ENCODE data around the gene SLC9A2.

The SLC9A2 gene

DNA sequence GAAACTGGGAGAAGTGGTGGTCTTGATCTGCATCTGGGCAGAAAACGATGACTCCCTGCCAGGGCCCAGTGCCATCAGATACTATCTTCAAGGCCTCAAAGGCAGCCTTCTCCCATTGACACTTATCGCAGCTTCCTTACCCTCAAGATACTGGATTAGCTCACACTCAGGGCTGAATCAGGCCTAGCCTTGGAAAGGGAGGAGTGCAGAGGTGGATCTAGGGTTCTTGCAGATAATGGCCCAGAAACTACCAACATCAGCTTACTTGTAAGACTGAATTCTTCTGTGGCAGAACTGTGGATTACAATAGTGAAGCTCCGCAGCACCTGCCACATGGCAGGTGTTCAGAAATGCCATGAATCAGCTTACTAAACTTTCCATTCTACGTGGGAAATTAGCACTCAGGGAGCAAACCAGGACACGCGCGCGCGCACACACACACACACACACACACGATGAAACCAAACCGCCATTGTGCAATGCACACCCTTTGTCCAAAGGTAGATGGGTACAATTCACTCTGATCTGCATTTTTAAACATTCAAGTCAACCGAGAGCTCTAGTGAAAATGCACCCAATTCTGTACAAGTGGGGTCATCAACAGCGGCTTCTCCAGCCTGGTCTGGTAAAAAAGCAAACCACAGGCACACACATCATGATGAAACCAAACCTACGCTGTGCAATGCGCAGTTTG lies 116.2 kb downstream of the SLC9A2 start:
- no peak for DNase-seq (ENCODE audit: low spot score)

DNA sequence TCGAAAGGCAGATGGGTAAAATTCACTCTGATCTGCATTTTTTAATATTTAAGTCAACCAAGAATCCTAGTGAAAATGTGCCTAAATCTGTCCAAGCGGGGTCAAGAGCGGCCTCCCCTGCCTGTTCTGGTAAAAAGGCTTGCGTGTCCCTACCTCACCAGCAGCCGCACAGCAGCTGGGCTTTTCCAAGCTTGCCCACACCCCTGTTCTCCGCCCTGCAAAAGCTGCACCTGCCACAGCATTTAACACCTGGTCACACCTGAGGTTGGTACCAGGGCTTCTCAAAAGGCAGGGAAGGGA lies 116.7 kb downstream of the SLC9A2 start:
- DNase-seq (ENCODE audit: low spot score): no peak

DNA sequence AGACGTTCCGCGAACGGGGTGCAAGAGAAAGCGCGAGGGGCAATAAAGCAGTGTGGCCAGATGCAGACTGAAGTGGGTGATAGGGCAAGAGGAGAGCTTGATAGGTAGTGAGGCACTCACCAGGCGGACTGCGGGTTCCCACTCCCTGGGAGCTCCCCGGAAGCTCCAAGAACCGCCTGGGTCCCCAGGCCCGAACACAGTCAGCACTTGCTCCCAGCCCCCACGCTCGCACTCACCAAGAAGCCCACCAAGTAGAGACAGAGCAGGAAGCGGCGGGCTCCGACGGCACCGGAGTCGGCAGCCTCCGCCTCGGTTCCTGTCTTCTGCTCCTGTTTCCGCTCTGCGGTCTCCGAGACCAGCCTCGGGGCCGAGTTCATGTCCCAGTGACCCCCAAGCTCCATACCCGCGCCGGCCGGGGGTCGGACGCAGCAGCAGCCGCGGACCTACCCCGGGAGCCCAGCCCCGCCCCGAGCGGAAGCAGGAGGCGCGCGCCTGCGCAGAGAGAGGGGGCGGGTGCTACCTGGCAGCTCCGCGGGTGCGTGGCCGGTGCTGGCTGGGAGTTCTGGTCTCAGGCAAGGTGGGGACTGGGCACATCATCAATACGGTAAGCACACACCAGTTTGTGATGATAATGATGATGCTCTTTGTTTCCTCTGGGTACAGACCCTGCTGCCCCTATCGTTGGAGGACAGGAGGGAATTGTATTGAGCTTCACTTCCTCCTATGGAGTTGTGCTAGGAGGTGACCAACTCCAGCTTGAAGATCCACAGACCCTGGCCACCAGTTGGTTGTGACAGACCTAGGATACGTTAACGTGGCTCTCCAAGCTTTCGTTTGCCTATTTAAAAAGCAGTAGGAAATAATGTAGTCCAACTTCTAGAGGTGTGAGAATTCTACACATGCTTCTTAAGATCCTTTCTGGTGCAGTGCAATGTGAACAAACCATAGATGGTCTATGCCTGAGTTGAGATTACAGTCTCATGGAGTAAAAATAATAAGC lies 117.4 kb downstream of the SLC9A2 start:
- peak; percentile 92 for DNase-seq (ENCODE audit: low spot score)

DNA sequence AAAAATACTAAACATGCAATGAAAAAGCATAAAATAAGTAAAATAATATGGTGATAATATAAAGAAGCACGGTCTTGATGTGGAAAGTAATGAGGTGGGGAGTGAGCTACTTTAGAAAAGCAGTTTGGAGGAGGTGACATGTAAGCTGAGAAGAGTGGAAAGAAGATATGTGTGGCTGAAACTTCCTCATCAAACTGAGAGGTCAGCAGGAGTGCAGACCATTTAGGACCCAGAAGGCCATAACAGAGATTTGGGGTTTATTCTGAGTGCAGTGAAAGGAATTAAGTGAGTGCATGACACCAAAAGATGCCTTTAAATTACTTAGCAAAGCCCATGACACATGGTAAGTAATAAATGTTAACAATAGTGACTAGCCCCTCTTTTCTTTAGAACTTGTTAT lies 118.1 kb downstream of the SLC9A2 start:
- no peak for DNase-seq (ENCODE audit: low spot score)

DNA sequence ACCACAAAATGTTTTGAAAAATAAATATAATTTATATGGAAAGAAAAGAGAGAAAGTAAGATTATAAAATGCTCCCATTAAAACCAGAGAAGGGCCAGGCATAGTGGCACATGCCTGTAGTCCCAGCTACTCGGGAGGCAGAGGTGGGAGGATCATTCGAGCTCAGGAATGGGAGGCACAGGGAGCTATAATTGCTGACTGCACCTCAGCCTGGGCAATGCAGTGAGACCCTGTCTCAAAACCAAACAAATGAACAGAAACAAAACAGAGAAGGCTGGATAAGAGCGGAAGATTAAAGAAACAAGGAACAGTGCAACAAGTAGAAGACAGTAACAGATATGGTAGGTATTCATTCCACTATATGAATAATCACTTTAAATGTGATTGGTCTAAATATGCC lies 123.9 kb downstream of the SLC9A2 start:
- DNase-seq (ENCODE audit: low spot score): no peak

DNA sequence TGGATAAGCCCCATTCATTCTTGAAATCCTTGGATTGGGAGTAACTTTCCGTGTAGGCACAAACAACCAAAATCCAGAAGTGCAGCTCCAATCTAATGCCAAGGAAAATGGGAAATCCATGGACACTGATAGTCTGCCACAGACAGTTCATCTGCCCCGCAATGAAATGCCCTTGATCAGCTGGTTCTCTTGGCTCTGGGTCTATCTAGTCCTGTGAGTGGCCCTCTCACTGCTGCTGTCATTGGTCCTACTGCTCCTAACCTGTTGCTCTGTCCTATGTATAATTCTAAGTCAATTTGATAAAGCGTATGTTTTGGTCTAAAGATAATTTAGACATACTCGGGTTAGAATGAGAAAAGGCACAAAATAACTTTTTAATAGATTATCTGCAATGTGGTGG lies 128.8 kb downstream of the SLC9A2 start:
- DNase-seq (ENCODE audit: low spot score): no peak

DNA sequence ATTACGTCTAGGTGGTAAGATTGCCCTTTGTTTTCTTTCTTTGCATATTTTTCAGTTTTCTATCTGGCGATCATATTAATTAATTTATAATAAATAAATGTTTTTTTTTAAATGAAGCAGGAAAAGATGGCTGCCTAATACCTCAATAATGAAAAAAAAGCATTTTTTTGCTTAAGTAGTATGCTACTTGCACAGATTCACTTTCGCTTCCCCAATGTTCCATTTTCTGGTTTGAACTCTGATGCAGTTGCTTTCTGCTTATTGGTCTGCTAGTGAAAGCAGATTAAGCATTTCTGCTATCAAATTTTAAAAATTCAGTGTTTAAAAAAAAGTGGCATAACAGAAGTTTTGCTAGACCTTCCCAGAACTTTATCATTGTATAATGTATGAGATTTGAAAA lies 130.6 kb downstream of the SLC9A2 start:
- DNase-seq (ENCODE audit: low spot score): peak; percentile 24

DNA sequence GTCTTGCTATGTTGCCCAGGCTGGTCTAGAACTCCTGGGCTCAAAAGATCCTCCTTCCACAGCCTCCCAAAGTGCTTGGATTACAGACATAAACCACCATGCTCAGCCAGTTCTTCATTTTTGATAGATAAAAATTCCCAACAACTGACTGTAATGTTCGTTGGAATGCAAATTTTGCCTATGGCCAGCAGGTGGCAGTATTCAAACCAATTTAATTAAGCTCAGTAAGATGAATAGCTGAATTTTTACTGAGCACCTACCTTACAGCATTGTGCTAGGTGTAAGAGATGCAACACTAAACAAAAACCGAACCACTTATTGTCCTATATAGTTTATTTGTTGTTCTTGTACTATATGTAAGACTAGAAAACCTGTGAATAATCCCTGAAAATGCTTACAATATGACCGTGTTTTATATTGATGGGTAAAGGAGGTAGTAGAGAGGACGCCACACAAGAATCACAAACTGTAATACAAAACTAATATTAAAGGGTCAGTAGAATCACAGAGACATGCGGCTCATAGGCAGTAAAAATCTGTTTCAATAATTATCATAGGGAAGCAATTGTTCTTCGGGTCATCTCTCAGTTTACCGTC lies 134.3 kb downstream of the SLC9A2 start:
- peak; percentile 29 for DNase-seq (ENCODE audit: low spot score)

DNA sequence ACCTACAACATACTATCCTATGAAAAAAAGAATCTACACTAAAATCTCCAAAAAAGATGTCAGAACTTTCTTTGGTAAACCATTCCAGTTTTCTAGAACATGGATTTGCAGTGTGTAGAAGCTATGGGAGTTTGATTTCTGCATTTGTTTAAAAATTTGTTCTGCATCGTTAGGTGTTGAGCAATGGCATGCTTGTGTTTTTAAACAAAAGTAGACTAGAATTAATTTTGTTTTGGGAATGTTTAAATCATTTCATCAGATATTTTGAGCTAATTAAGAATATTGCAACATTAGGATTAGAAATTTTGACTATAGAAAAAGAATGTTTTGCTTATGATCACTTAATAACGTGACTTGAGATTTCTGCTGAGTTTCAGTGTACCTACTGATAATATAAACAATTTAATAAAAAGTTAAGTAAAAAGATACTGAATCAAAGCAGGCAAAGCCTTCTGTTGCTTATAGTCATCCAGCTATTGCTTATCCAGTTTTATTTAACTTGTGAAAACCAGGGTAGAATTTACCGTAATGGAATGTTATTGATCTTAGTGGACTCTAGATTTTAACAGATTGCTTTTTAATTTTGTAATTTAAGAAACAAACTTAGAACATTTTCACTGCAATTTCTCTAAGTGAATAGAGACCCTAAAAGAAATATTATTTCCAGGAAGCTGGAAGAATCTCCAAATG lies 135.2 kb downstream of the SLC9A2 start:
- no peak for DNase-seq (ENCODE audit: low spot score)

DNA sequence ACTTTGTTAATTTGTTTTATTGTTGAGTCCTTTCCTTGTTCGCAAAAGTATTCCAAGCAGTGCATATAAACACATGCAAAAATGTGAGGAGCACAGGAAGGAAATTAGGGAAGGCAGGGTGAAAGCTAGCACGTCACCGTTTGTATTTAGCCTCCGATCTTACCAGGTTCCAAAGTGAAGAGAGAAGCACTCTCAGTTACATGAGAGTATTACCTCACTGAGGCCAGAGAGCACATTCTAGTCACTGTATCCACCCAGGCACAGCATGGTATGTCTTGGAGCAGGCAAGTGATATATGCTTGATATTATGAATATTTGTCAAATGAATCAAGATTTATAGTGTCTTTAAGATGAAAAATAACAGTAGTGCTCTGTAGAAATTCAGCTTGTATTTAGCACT lies 135.9 kb downstream of the SLC9A2 start:
- no peak for DNase-seq (ENCODE audit: low spot score)

DNA sequence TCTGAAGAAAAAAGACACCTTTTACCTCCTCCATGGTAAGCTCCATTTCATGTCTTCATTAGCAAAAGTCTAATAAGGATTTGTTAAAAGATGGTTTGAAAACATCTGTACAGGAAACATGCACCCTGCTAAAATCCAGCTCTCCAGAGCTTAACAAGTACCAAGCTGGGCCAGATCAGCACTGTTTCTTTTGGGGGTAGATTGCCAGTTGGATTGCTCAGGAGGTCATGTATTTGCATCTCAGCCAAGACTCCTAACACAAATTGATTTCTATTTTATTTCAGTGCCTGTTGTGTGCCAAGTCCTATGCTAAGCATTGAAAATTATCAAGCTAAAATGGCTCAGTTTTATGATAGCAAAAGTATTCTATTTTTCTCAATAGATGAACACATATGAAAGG lies 139.1 kb downstream of the SLC9A2 start:
- no peak for DNase-seq (ENCODE audit: low spot score)

All from germinal center (tissue), 1 donor.